ENCODE results near the gene CALML3.

Gene CALML3

GRCh38 chr10:5528989-5529701 is 4.4 kb downstream of the CALML3 start:
- no peak for DNase-seq

- DNase-seq = no peak
These were observed 5.1 kb downstream of the CALML3 start for GRCh38 chr10:5529702-5530411.

- no peak for DNase-seq
These were observed 5.6 kb downstream of the CALML3 start for GRCh38 chr10:5530412-5530806.

DNA sequence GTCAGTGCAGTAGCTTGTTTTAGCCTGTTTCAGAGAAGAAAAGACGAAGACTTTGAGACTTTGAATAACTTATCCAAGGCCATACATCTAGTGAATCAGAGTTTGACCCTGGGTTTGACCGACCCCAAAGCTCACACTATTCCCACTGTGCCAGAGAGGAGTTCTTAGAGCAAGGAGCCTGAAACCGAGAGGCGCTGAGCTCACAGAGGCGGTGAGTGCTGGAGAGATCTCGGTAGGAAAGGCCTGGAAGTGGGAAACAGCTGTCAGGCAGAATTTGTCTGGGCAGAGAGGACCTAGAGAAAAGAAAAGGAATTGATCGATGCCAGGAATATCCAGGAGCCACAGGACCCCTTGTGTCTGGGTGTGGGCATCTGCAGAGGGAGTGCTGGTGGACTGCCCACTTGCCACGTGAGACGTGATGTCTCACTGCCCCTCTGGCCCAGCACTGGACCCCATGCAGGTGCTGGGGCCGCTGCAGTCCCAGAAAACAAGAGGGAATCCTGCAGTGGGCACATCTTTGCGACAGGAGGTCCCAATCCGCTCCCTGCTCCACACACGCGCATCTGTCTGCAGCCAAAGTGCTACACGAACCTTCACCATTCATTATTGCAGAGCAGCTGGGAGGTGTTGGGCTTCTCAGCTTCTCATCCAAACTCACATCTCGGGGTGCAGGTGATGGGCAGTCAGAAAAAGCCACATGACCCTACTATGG is 6.2 kb downstream of the CALML3 start:
- no peak for DNase-seq

- DNase-seq = no peak
These were observed 7.0 kb downstream of the CALML3 start for GRCh38 chr10:5531558-5532306.

DNA sequence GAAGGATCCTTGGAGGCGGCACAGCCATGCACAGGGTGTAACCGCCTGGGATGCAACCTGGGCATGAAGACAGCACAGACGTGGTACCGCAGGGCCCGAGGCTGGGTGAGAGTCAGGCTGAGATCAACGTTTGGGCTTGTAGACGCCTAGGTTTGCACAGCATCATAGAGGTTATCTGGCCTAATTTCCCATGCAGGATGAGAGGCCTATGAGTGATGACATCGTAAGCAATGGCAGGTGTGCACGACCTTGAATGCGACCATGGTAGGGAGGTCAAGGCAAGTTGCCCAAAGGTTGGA is 7.5 kb downstream of the CALML3 start:
- no peak for DNase-seq

DNA sequence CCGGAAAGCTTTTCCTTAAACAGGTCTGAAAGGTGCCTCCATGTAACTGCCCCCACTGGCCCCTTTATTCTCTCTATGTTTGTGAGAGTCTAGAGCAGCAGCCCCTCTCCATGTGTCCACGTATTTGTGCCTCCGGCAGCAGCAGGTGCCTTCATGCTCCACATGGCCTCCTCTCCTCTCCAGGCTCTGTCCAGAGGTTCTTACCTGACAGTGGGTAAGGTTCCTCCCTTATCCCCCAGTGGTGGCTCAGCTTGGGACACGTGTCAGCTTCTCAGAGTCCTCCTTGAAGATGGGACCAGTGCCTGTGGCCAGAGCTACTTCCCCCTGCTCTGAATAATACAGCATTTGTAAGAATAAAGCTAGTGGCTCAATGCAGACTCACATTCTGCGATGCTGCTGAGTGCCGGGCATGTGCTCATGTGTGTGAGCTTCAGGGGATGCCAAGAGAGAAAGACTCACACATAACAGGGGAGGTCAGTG is 7.9 kb downstream of the CALML3 start:
- no peak for DNase-seq

- no peak for DNase-seq
These were observed 8.5 kb downstream of the CALML3 start for GRCh38 chr10:5533098-5533731.

- DNase-seq = no peak
These were observed 9.5 kb downstream of the CALML3 start for GRCh38 chr10:5534051-5534821.

DNA sequence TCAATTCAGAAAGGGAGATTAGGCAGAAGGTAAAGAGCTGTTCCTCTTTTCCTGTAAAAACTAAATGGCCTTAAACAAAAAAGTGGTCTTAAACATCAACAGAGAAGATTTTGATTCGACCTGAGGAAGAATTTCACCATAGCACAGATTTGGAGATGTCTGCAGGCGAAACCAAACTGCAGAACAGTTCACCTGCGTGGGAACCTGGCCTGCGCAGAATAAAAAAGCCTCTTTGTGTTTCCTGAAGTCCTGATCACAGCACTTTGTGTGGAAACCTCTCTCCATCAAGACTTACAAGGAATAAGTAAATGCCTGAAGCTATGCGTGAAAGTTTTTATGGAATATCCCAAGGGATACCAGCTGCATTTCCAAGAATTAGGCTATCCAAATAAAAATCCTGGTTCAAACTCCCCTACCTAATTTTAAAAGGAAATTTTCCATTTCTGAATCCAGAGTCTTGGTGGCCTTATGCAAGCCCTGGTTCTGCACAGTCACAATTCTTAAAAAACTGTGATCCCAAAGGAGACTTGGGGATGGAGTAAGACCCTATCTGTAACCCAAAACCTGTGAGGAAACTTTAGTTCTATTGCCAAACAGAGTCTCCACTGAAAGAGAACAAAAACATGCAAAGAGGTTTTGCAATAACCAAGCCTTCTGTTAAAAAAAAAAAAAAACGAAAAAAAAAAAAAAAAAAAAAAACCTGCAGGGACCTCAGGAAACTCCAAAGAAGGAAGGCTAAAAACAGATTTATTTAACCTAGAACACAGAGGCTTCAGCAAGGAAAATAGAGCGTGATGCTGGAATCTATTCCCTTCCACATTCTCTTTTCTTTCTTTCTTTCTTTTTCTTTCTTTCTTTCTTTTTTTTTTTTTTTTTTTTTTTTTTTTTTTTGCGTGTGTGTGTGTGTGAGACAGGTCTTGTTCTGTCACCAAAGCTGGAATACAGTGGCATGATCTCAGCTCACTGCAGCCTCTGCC is 10.4 kb downstream of the CALML3 start:
- no peak for DNase-seq

DNA sequence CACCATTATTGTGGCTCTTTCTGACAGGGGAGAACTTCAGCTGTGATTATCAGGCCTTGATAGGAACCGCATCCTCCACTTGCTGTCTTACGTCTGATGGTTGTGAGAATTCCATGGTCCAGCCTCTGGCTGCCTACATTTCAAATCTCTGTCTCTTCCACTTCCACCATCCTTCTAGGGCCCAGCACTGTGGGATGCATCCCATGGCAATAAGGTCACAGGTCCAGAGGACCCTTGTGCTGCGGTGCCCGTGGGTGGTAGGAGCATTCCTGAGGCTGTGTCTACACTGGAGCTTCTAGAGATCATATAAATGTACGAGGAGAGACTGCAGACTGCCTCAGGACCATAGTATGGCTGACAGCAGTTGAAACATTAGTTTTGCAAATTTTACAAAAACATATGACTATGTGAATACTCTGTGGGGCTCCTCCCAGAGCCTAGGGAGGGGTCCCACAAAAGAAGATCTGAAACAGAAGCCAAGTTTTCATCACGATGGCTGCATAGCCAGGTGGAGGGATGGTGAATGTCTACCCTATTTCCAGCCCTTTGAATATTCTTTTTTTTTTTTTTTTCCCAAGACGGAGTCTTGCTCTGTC is 11.8 kb downstream of the CALML3 start:
- no peak for DNase-seq

DNA sequence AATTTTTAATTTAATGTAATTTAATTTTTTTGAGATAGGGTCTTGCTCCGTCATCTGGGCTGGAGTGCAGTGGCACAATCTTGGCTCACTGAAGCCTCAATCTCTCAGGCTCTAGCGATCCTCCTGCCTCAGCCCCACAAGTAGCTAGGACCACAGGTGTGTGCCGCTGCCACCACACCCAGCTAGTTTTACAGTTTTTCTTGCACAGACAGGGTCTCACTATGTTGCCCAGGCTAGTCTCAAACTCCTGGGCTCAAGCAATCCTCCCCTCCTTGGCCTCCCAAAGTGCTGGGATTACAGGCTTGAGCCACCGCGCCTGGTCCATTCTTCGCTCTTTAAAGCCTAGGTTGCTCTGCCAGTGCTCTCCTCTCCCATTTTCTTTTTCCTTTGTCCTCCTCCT is 12.9 kb downstream of the CALML3 start:
- DNase-seq = no peak

DNA sequence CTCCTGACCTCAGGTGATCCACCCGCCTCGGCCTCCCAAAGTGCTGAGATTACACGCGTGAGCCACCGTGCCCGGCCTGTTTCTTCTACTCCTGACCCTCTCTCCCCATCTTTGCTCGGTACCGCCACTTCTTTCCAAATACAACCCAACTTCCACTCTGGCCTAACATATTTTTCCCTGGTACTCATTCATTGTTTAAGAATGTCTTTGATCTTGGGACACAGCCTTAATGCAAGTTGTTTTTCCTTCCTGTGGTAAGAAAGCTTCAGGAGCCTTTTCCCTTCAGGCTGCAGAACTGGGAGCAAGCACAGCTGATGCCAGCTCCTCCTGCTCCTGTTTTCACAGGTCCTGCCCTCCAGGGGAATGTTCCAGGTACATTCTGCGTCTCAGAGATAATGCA is 13.7 kb downstream of the CALML3 start:
- DNase-seq = no peak

GRCh38 chr10:5538892-5539651 is 14.3 kb downstream of the CALML3 start:
- no peak for DNase-seq

DNA sequence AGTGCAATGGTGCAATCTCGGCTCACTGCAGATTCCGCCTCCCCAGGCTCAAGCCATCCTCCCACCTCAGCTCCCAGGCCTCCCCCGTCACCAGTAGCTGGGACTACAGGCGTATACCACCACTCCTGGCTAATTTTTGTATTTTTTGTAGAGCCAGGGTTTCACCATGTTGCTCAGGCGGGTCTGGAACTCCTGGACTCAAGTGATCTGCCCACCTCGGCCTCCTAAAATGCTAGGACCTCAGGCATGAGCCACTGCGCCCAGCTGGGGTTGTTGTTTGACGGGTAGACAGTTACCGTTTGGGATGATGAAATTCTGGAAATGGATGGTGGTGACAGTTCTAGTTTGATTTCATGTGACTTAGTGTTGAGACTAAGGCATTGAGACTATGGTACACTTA is 15.3 kb downstream of the CALML3 start:
- no peak for DNase-seq

GRCh38 chr10:5540891-5541290 is 16.1 kb downstream of the CALML3 start:
- DNase-seq = no peak

- DNase-seq = no peak
These were observed 17.3 kb downstream of the CALML3 start for GRCh38 chr10:5542100-5542499.

GRCh38 chr10:5543623-5544022 is 18.9 kb downstream of the CALML3 start:
- no peak for DNase-seq

- DNase-seq = no peak
These were observed 19.6 kb downstream of the CALML3 start for GRCh38 chr10:5544216-5544805.

Measured in SHP77 (cell line).